OCI-LY3 (cell line): ENCODE measurements around the gene NT5DC4.

ENCODE experiments used
- H2AFZ ChIP-seq: fragments of 200-600, 300-600 bp; shearing (Covaris generic); 2 replicates; pipeline ENCODE4 v1.6.0; 2014; ENCODE audit warnings: antibody characterized with exemption, low read depth, low read length
- H3K27ac ChIP-seq: fragments of 200-600, 300-600 bp; sonication (generic); 2 replicates; pipeline ENCODE4 v1.5.1; 2014; ENCODE audit warnings: mild to moderate bottlenecking, low read length, moderate library complexity, mixed read lengths
- H3K27me3 ChIP-seq: fragments of 200-600, 300-600 bp; sonication (generic); 2 replicates; pipeline ENCODE4 v1.6.1; 2014; ENCODE audit warnings: low read depth, low read length, mixed read lengths
- H3K36me3 ChIP-seq: fragments of 200-600, 300-600 bp; sonication (generic); replicated peaks from 2 replicates; pipeline ENCODE3; 2014; ENCODE audit warnings: low read depth, low read length, mixed read lengths
- H3K4me1 ChIP-seq: fragments of 300-600, 200-600 bp; sonication (generic); 2 replicates; pipeline ENCODE4 v1.6.1; 2014; ENCODE audit warnings: low read length, mixed read lengths
- H3K4me2 ChIP-seq: fragments of 200-600, 300-600 bp; sonication (generic); 2 replicates; pipeline ENCODE4 v1.6.1; 2014; ENCODE audit warnings: low read length, mixed read lengths
- H3K4me3 ChIP-seq: fragments of 300-600, 200-600 bp; sonication (generic); 2 replicates; pipeline ENCODE4 v1.5.1; 2014; ENCODE audit warnings: antibody characterized with exemption, mild to moderate bottlenecking, low read length, moderate library complexity
- H3K79me2 ChIP-seq: fragments of 300-600, 200-600 bp; shearing (Covaris generic); 2 replicates; pipeline ENCODE4 v1.6.1; 2014; ENCODE audit warnings: mild to moderate bottlenecking, low read length, mixed read lengths
- H3K9ac ChIP-seq: fragments of 300-600, 200-600 bp; shearing (Covaris generic); 2 replicates; pipeline ENCODE4 v1.6.0; 2014; ENCODE audit warnings: mild to moderate bottlenecking, low read length, moderate library complexity
- H3K9me3 ChIP-seq: fragments of 200-600, 300-600 bp; shearing (Covaris generic); 2 replicates; pipeline ENCODE4 v1.6.1; 2014; ENCODE audit warnings: low read length, mixed read lengths; ENCODE audit not compliant: insufficient read depth
- H4K20me1 ChIP-seq: fragments of 200-600, 300-600 bp; sonication (generic); 2 replicates; pipeline ENCODE4 v1.6.1; 2016; ENCODE audit warnings: low read length, mixed read lengths; ENCODE audit not compliant: insufficient read depth
- CTCF ChIP-seq: fragments of 200-600, 300-600 bp; sonication (generic); IDR thresholded peaks from 2 replicates; pipeline ENCODE4 v1.5.1; 2014; ENCODE audit warnings: antibody characterized with exemption, low read length, low read depth
- EZH2phosphoT487 ChIP-seq: fragments of 200-600 bp; shearing (Covaris generic); IDR thresholded peaks from 2 replicates; pipeline ENCODE4 v1.6.1; 2018; ENCODE audit warnings: antibody characterized with exemption, mixed run types, low read depth

The NT5DC4 gene

DNA sequence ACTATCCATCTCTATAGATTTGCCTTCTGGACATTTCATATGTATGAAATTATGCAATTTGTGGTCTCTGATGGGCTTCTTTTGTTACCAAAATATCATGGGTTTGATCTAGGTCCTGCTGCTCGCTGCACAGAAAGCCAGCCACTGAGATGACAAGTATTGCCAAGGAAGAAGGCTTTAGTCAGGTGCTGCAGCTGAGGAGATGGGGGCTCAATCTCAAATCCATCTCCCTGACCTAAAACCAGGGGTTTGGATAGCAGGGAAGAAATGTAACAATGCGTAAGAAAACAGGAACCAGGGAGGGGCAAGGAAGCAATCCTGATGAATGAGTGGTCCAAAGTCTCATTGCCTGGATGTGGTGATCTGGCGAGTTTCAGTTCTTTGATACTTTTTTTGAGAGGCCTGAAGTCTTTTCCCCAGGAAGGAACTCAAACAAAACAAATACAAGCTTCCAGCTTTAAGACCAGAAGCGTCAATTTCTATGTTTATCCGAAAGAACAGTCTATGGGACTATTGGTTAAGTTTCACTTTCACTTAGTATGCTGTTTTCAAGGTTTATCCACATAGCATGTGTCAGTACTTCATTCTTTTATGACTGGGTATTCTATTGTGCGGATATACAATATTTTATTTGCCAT, 47.0 kb downstream of the NT5DC4 start:
- H4K20me1 ChIP-seq, result no peaks in the 10 kb centered on the region
- peaks cover 25% of the 10 kb centered on the region for H3K4me1 ChIP-seq
- TF ChIP-seq CTCF (no peak), EZH2phosphoT487 (no peak)
- H2AFZ ChIP-seq, result no peak overlapping the region
- no peak overlapping the region for H3K9ac ChIP-seq
- H3K36me3 ChIP-seq, result no peaks in the 10 kb centered on the region
- no peaks in the 10 kb centered on the region for H3K27me3 ChIP-seq
- peaks cover 15% of the 10 kb centered on the region for H3K79me2 ChIP-seq
- no peak overlapping the region for H3K4me2 ChIP-seq
- no peak overlapping the region for H3K4me3 ChIP-seq
- H3K9me3 ChIP-seq, result peaks cover 11% of the 10 kb centered on the region; the same call in 1 of the 2 replicates
- no peak overlapping the region for H3K27ac ChIP-seq

GRCh38 chr2:112768432-112768831, 47.6 kb downstream of the NT5DC4 start:
- H3K36me3 ChIP-seq, result no peaks in the 10 kb centered on the region
- no peak overlapping the region for H3K9ac ChIP-seq
- H3K79me2 ChIP-seq, result peaks cover 9% of the 10 kb centered on the region
- no peak overlapping the region for H3K27ac ChIP-seq
- H2AFZ ChIP-seq, result no peak overlapping the region
- H3K27me3 ChIP-seq, result no peaks in the 10 kb centered on the region
- TF ChIP-seq EZH2phosphoT487 (no peak), CTCF (no peak)
- H3K4me1 ChIP-seq, result peaks cover 19% of the 10 kb centered on the region
- peaks cover 11% of the 10 kb centered on the region; the same call in 1 of the 2 replicates for H3K9me3 ChIP-seq
- no peaks in the 10 kb centered on the region for H4K20me1 ChIP-seq
- no peak overlapping the region for H3K4me3 ChIP-seq
- H3K4me2 ChIP-seq, result no peak overlapping the region

DNA sequence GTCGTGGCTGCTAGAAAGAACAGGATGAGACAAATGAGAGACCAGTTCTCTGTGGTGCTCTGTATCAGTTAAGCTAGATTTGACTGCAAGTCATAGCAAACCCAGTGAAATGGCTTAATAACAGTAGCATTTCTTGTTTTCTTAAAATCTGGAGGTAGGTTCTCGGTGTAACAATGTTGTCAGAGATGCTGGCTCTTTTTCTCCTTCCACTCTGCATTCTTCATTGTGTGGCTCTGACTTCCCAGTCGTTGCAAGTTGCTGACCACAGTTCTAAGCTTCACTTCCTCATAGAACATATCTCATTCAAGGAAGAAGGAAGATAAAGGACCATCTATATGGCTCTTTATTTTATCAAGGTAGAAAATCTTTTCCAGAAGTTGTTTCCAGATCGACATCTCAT, 51.5 kb downstream of the NT5DC4 start:
- H3K9ac ChIP-seq, result no peak overlapping the region
- H3K36me3 ChIP-seq, result peaks cover 9% of the 10 kb centered on the region
- H3K4me2 ChIP-seq, result no peak overlapping the region
- no peaks in the 10 kb centered on the region for H4K20me1 ChIP-seq
- no peaks in the 10 kb centered on the region for H3K27me3 ChIP-seq
- H3K9me3 ChIP-seq, result peaks cover 7% of the 10 kb centered on the region; the same call in 1 of the 2 replicates
- TF ChIP-seq CTCF (no peak), EZH2phosphoT487 (no peak)
- no peaks in the 10 kb centered on the region for H3K79me2 ChIP-seq
- H3K4me1 ChIP-seq, result peaks cover 7% of the 10 kb centered on the region
- H3K27ac ChIP-seq, result no peak overlapping the region
- no peak overlapping the region for H3K4me3 ChIP-seq
- no peak overlapping the region for H2AFZ ChIP-seq

DNA sequence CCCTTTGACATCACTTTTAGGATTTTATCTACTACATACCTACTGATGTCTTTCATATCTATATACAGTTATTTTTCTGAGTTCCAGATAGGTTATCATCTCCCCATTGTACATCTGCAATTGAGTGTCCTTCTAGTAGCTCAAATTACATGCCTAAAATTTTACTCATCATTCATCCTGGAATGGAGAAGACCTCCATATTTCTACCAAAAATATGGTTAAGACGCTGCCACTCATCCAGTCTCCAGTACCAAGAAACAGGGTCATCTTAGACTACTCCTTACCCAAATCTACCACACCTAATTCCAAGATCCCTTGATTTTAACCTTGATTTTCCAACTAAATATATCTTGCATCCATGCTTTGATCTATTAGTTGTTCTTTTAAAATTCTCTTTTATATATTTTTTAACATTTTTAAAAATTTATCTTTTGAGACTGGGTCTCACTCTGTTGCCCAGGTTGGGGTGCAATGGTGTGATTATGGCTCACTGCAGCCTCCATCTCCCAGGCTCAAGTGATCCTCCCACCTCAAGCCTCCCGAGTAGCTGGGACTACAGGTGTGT, 52.2 kb downstream of the NT5DC4 start:
- TF ChIP-seq EZH2phosphoT487, result no peak
- TF ChIP-seq CTCF, result no peak
- Histone ChIP-seq H3K9ac (no peak overlapping the region), H3K4me2 (no peak overlapping the region), H3K27ac (no peak overlapping the region), H3K9me3 (peaks cover under 1% of the 10 kb centered on the region; the same call in 1 of the 2 replicates), H3K4me3 (no peak overlapping the region), H2AFZ (no peak overlapping the region), H3K27me3 (no peaks in the 10 kb centered on the region), H3K4me1 (peaks cover 7% of the 10 kb centered on the region), H3K79me2 (no peaks in the 10 kb centered on the region), H4K20me1 (no peaks in the 10 kb centered on the region), H3K36me3 (peaks cover 11% of the 10 kb centered on the region)
